HG03095 (cell line): ENCODE data around the gene ADTRP.

Experiments
- ATAC-seq: cut with Tn5 transposase; IDR thresholded peaks from one replicate; pipeline ENCODE4 v1.9.1; 2021; ENCODE audit warnings: moderate library complexity; ENCODE audit not compliant: unreplicated experiment

ADTRP gene

DNA sequence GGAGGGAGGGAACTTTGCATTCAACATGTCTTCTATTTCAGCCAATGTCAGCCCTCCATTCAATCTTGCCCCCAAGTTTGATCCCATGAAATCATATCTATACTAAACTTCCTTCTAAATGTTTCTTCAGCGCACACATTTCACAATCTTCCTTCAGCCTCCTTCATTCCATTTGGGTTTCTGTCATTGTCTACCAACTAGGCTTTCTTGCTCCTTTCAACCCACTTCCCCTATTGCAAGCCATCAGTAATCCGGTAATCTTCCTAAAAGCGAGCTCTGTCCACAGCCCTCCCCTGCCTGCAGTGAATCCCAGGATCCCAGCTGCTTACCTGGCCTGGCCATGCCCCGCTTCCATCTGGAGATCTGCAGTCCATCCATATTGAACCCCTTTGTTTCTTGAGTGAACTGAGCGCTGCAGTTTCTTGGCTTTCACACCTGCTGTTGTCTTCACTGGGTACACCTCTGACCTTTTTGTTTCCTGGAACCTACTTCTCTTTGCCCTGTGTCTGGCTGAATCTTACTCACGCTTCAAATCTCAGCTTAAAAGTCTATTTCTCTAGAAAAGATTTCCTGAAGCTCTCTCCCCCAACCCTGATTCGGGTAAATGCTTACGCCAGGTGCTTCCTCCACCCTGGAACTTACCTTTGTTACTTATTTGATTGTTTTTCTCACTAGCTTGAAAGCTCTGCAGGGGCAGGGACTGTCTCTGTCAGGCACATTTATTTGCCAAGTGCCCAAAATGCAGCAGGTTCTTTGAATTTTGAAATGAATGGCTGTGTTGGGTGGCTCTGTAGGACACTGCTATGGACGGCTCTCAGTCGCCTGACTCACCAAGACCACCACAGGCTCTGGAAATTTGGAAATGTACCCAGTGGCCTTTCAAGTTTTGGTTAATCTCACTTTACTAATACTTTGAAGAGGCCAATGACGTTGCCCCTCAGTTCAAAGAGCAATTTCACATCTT is 50.3 kb downstream of the ADTRP start:
- ATAC-seq: no peak

DNA sequence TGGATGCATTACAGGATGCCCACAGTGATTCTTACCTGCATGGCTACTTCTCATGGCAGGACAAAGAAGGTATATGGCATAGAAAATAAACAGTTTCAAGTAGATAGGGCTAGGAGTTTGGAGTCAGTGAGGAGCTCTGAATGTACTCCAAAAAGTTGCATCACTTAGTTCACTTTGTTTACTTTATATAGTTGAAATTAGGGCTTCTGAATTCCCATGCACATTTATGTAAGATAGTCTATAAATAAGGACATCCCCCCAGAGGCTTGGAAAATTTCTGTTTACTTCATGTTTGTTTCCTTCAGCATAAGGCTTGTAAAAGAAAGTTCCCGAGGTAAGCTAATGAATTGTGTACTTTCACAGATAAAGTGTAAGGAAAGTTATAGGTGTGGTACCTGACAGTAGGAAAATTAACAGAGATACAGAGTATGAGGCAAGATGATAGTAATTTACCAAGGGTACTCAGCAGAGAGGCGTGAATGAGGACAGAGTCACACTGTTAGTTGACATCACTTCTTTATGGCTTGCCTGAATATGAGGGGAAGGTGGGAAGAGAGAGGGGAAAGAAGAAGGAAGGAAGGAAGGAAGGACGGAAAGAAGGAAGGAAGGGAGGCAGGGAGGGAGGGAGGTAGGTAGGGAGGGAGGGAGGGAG is 51.1 kb downstream of the ADTRP start:
- ATAC-seq: no peak

DNA sequence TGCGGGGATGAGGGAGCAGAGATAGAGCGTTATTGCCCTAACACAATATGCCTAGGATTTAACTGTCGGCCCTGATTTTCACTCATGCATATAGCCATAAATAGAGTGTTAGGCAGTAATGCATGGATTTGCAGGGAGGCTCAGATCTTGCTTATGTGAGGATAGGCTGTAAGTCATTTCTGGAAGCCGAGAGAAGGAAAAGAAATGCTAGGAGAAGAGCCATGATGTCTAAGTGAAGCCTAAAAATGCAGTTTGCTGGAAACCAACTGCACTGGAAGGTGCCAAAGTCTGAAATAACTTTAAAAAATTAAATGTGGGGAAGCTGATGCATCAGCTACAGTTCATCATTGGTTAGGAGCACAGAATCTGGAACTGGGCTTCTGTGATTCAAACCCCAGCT is 54.3 kb downstream of the ADTRP start:
- ATAC-seq: no peak

- ATAC-seq: no peak
Measured at GRCh38 chr6:11722805-11723631, 55.6 kb downstream of the ADTRP start.

GRCh38 chr6:11722220-11722619 is 56.4 kb downstream of the ADTRP start:
- ATAC-seq: no peak

DNA sequence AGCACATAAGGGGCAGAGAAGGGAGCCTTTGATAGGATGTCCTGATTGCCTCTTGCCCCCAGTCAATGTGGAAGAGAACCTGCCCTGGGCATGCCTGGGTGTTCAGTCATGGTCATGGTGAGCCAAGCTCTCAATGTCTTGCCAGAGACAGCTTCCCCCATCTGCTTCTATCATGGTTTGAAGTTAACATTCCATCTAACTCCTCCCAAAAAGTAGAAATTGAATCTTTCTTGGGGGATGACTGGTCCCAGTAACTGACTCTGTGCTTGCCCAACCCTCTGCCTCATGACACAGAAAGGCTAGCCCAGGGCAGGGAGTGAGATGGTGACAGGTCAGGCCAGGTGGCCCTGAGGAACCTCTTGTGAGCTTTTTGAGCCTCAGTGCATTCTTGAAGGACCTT is 60.1 kb downstream of the ADTRP start:
- no peak for ATAC-seq

DNA sequence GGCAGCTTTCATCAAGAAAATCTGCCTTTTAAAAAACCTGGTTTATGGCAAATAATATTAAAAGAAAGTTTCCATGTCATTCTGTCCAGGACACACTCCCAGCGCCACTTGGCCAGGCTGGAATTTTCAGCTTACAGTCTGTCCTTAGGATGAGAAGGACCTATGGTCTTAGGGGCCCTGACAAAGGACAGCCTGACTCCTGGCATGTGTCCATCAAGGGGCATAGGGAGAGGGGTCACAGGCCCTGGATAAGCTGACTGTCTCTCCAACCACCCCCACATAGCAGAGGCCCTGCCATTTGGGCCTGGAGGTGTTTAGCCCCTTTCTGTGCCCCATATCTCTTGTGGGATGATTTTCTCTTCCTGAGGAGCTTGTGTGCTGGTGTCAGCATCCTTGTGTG is 60.6 kb downstream of the ADTRP start:
- ATAC-seq: no peak

DNA sequence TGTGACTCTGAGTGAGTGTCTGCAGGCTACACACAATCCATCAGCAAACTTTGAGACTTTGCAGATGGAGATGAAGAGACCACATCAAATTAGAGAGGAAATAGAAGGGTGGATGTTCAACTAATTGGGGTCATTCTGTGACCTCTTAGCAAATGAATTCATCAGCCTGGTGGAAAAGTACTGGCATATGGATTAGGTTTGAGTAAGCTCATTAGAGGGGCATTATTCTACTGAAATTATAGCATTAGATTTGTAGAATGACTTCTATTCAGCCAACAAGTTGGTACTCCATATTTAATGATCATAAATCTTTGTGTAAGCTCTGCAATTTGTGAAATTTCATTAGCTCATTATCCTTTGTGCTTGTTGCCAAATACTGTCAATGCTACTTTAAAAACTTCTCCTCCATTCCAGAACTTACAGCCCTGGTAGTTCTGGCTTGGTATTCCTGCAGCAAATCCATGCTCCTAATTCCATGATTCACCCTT is 63.8 kb downstream of the ADTRP start:
- no peak for ATAC-seq

- ATAC-seq: peak; percentile 38
Measured at GRCh38 chr6:11714116-11714797, 64.3 kb downstream of the ADTRP start.

- ATAC-seq: no peak
Measured at GRCh38 chr6:11712760-11713159, 65.8 kb downstream of the ADTRP start.

- ATAC-seq: peak; percentile 2
Measured at GRCh38 chr6:11711984-11712711, 66.5 kb downstream of the ADTRP start.

- ATAC-seq: peak; percentile 39
Measured at GRCh38 chr6:11711003-11711983, 67.3 kb downstream of the ADTRP start.

GRCh38 chr6:11710311-11710761 is 68.3 kb downstream of the ADTRP start:
- ATAC-seq: no peak

GRCh38 chr6:11706171-11706570 is 72.4 kb downstream of the ADTRP start:
- no peak for ATAC-seq

DNA sequence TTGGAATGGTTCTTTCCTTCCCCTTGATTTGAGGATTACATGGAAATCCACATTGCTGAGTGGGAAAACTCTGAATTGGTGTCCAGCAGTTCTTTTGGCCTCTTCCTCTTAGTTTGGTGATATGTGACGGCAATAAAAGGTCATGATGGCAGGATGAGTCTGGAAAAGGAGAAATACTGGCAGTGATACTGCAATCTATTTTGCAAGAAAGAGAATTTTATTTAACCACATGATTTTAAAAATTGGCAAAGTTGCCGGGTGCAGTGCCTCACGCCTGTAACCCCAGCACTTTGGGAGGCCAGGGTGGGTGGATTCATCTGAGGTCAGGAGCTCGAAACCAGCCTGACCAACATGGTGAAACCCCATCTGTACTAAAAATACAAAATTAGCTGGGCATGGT is 73.1 kb downstream of the ADTRP start:
- ATAC-seq: no peak

GRCh38 chr6:11705069-11705468 is 73.5 kb downstream of the ADTRP start:
- no peak for ATAC-seq

DNA sequence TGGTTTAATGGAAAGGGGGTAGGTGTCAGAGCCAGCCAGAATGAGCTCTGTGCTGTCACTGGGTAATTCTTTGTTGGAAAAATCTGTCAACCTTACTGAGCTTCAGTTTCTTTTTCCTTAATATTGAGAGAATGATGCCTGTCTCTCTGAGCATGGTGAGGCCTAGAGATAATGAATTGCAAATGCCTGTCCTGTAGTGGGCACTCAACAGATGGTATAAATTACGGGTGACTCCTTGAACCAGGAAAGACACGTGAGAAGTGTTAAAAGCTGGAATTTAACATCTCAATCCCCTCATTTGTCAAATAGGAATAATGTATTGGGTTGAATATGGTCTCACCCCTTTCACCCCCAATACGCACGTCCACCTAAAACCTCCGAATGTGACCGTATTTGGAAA is 74.9 kb downstream of the ADTRP start:
- ATAC-seq: no peak

DNA sequence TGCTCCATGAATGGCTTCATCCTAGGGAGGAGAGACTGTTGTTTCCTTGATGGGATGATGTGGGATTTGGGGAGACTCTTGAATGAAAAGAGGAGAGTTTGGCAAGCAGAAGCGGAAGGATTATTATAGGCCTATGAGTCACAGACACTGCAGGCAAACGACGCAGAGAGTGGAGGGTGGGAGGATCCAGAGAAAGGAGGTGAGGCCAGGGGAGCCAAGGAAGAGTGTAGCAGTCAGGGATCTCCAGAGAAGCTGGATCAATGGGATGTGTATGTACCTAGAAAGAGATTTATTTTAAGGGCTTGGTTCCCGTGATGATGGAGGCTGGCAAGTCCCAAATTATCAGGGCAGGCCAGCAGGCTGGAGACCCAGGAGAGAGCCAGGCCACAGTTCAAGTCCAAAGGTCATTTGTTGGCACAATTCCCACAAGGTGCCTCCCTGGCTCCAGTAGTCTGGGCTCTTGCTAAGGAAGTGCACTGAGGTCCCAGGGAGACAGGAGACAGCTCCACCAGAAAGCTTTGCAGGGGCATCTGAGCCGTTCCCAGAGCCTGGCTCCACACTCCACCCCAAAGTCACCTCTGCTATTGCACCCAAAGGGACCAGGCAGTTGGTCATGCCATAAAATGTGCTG is 76.0 kb downstream of the ADTRP start:
- ATAC-seq: no peak
